ENCODE data around the gene PRAF2. TPM values are rescaled to one million over a fixed set of nuclear protein-coding genes. Genes with fewer than 3 reads are reported as not detected.

The PRAF2 gene
- 19.9 and 21.1 TPM in 2 replicates for total RNA-seq (2014; rRNA removed; shearing (Covaris generic))

GRCh38 chrX:49073601-49074575, at the start of gene PRAF2:
Gene PRAF2, minus strand, starts transcription at chrX:49074002. Its CDS starts 15 bp downstream, at chrX:49073987.
- DNase-seq (ENCODE audit: low read depth): peak; percentile 94

GRCh38 chrX:49122499-49122898, 48.7 kb upstream of the PRAF2 start:
- no peak for DNase-seq (ENCODE audit: low read depth)

GRCh38 chrX:49120091-49120490, 46.3 kb upstream of the PRAF2 start:
- DNase-seq (ENCODE audit: low read depth): no peak

GRCh38 chrX:49117581-49117980, 43.8 kb upstream of the PRAF2 start:
- no peak for DNase-seq (ENCODE audit: low read depth)

- DNase-seq (ENCODE audit: low read depth): no peak
Observed at GRCh38 chrX:49116716-49117115, 42.9 kb upstream of the PRAF2 start.

- DNase-seq (ENCODE audit: low read depth): no peak
Observed at GRCh38 chrX:49116076-49116475, 42.3 kb upstream of the PRAF2 start.

GRCh38 chrX:49111791-49112190, 38.0 kb upstream of the PRAF2 start:
- no peak for DNase-seq (ENCODE audit: low read depth)

- no peak for DNase-seq (ENCODE audit: low read depth)
Observed at GRCh38 chrX:49110417-49110816, 36.6 kb upstream of the PRAF2 start.

- DNase-seq (ENCODE audit: low read depth): no peak
Observed at GRCh38 chrX:49108641-49109040, 34.8 kb upstream of the PRAF2 start.

GRCh38 chrX:49106930-49107329, 33.1 kb upstream of the PRAF2 start:
- peak; percentile 33 for DNase-seq (ENCODE audit: low read depth)

- DNase-seq (ENCODE audit: low read depth): no peak
Observed at GRCh38 chrX:49106296-49106695, 32.5 kb upstream of the PRAF2 start.

GRCh38 chrX:49103637-49104036, 29.8 kb upstream of the PRAF2 start:
- DNase-seq (ENCODE audit: low read depth): peak; percentile 10

- DNase-seq (ENCODE audit: low read depth): no peak
Observed at GRCh38 chrX:49102190-49102589, 28.4 kb upstream of the PRAF2 start.

GRCh38 chrX:49101629-49101984, 27.8 kb upstream of the PRAF2 start:
- no peak for DNase-seq (ENCODE audit: low read depth)

GRCh38 chrX:49100704-49101628, 27.2 kb upstream of the PRAF2 start:
- peak; percentile 95 for DNase-seq (ENCODE audit: low read depth)

- no peak for DNase-seq (ENCODE audit: low read depth)
Observed at GRCh38 chrX:49096419-49096818, 22.6 kb upstream of the PRAF2 start.

GRCh38 chrX:49089553-49089952, 15.8 kb upstream of the PRAF2 start:
- no peak for DNase-seq (ENCODE audit: low read depth)

- no peak for DNase-seq (ENCODE audit: low read depth)
Observed at GRCh38 chrX:49082271-49082871, 8.6 kb upstream of the PRAF2 start.

GRCh38 chrX:49079489-49080428, 6.0 kb upstream of the PRAF2 start, which contains the start of gene WDR45:
Gene WDR45, minus strand, starts transcription at chrX:49079887. Its CDS starts 1,792 bp downstream, at chrX:49078095.
- DNase-seq (ENCODE audit: low read depth): peak; percentile 82

GRCh38 chrX:49077941-49078340, 4.1 kb upstream of the PRAF2 start:
- DNase-seq (ENCODE audit: low read depth): no peak

GRCh38 chrX:49075347-49075746, 1.5 kb upstream of the PRAF2 start:
- no peak for DNase-seq (ENCODE audit: low read depth)

All from RPMI7951 (cell line).